HG02885 (cell line): ENCODE results near the gene NOP10.
"Not testable (repeated sequence)": the region's sequence is repeated elsewhere in the genome, so short reads cannot be mapped to it uniquely, and the experiment has no call there.

Experiments used
- ATAC-seq: cut with Tn5 transposase; IDR thresholded peaks from one replicate; pipeline ENCODE4 v1.9.1; 2021; ENCODE audit warnings: mild to moderate bottlenecking; ENCODE audit not compliant: unreplicated experiment, poor library complexity

Gene NOP10

DNA sequence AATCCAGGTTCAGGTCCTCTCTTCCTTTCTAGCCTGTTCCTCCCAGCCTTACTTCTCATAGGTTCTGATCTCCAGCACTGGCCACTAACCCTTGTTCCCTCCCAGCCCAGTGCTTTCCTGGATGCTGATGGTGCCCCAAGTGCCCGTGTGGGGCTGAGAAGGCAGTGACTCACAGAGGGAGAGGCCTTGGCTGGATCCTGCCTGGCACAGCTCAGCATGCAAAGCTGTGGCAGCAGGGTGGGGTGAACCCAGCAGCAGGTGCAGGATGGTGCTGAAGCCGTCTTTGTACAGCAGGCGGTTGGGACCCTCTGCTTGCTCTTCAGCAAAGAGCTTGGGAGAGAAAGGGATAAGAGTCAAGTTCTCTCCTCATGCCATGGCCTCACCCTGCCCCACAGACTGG, 16.5 kb upstream of the NOP10 start:
- no peak for ATAC-seq

GRCh38 chr15:34358948-34359347, 16.0 kb upstream of the NOP10 start:
- no peak for ATAC-seq

DNA sequence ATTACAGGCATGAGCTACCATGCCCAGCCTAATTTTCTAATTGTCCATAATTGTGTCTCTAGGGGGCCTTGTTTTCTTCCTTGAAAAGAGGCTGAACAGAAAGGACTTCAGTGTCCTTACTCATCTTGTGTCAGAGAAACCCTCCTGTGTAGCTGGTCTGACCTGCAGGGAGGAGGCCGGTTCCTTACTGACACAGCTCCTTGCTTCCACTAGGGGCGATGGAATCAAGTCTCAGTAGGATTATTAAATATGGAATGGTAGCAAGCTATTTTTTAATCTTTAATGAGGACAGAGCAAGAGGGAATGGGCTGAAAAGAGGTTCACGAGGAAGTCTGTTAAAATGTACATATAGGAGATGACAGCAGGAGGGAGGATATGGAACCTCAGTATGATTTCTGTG, 15.4 kb upstream of the NOP10 start:
- no peak for ATAC-seq

GRCh38 chr15:34357653-34358052, 14.7 kb upstream of the NOP10 start:
- no peak for ATAC-seq

- no peak for ATAC-seq
Measured at GRCh38 chr15:34355241-34355640, 12.3 kb upstream of the NOP10 start.

- no peak for ATAC-seq
Measured at GRCh38 chr15:34354286-34354685, 11.3 kb upstream of the NOP10 start.

DNA sequence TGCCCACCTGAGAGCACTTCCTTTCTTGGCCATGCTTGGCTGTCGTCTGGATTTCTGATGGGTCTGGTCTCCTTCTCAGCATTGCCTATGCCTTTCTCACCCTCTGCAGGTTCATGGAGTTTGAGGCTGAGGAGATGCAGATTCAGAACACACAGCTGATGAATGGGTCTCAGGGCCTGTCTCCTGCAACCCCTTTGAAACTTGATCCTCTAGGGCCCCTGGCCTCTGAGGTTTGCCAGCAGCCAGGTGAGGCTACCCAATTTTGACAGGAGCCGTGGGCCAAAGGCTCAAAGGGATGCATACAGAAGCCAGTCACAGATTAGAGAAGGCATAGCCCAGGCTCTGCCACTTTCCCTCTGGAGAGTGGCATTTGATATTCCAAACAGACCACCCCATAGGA, 10.7 kb upstream of the NOP10 start:
- no peak for ATAC-seq

- ATAC-seq = not testable (repeated sequence)
Measured at GRCh38 chr15:34352996-34353395, 10.1 kb upstream of the NOP10 start.

DNA sequence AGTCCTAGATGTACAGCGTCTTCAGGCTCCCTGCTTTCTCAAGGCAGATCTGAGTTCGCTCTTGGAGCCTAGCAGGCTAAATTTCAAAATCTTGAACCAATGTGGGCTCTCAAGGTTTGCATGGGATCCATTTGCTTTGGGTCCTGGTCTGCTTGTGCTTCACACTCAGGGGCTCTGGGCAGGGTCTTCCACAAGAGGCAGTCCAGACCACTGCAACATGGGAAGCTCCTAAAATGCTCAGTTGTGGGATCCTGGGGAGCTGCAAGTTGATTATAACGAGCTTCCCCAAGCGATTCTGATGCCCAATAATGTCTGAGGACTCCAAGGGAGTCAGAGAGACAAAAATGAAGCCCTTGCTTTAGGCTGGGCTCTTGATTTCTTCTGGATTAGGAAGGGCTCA, 6.8 kb upstream of the NOP10 start:
- no peak for ATAC-seq

DNA sequence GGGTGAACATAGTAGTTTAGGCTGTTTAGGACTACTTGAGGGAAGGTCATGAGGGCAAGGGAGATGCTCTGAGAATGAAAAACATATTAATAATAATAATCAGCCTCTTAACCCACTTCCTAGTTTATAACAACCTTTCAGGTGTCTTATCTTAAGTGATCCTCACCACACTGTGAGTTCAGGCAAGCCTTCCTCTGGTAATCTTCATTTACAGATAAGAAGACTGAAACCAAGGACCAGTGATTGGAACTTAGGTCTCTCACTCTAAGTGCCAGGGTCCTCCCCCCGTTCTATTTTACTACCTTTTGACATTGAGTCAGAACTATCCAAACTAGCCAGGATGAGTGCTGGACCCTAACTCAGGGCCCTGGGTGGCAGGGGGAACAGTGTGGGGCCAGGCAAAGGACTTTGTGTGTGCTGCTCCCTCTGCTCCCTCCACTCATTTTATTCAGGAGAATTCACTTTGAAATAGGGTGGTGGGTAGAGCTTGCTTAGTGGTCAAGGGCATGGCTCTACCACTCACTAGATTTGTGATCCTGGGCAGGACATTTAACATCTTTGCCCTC, 5.9 kb upstream of the NOP10 start:
- no peak for ATAC-seq

- ATAC-seq = no peak
Measured at GRCh38 chr15:34347951-34348638, 5.2 kb upstream of the NOP10 start.

DNA sequence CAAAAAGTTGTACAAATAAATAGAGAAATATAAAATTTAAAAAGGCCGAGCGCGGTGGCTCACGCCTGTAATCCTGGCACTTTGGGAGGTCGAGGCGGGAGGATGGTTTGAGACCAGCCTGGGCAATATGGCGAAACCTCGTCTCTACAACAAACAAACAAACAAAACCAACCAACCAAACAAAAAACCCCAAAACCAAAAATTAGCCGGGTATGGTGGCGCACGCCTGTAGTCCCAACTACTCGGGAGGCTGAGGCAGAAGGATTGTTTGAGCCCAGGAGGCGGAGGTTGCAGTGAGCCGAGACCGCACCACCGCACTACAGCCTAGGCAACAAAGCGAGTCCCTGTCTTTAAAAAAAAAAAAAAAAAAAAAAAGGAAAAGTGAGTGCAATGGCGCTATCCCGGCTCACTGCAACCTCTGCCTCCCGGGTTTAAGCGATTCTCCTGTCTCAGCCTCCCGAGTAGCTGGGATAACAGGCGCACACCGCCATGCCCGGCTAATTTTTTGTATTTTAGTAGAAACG, 661 bp downstream of the NOP10 start:
- ATAC-seq = not testable (repeated sequence)

DNA sequence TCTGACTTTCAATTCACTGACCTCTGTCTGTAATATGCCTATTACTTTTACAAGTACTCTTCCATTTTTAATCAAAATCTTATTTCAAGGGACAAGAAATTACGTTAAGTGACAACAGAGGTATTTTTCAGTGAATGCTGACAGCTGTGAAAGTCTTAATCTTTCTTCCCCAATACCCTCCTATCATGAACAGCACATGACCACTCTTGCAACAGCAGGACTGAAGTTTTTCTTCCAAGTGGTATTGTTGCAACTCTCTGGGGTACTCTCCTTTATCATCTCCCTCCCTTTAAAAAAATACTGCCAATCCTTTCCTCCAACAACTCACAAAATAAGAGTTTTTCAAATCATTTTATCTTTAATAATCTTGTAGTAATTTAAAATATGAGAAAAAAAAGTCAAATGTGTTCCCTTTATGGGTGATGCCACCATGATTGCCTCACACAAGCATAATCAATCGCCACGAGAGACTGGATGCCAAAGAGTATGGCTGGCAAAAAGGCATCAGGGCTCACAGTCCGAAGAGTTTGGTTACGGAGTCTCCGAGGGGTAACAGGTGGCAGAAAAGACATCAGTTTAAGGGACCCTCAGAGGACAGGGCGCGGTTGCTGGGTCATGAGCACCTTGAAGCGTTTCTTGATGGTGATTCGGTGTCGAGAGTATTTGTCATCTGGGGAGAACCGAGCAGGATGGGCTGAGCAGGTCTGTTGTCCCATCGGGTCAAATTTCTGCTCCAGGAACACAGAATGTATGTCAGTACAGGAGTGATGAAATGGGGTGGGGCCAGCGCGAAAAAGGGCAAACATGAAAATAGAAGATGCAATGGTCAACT, 1.3 kb downstream of the NOP10 start:
- ATAC-seq = no peak

DNA sequence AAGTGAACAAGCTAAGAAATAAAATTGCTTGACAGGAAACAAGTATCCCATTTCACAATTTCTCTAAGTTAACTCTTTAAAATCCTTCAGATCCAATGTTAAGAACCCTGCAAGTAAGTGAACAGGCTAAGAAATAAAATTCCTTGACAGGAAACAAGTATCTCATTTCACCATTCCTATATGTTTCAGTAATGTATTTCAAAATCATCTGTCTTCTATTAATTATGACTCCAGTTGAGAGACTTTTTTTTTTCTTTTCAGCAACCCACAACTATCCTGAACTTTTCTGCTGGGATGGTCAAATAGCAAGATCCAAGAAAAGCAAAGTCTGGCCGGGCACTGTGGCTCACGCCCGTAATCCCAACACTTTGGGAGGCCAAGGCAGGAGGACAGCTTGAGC, 3.0 kb downstream of the NOP10 start:
- ATAC-seq = no peak

DNA sequence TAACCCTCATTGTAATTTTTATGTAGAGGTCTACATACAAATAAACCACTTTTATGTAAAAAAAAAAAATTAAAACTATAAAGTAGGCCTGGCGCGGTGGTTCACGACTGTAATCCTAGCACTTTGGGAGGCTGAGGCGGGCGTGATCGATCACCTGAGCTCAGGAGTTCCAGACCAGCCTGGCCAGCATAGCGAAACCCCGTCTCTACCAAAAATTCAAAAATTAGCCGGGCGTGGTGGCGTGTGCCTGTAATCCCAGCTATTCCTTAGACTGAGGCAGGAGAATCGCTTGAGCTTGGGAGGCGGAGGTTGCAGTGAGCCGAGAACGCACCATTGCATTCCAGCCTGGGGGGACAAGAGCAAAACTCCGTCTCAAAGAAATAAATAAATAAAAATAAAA, 4.6 kb downstream of the NOP10 start:
- ATAC-seq = no peak

DNA sequence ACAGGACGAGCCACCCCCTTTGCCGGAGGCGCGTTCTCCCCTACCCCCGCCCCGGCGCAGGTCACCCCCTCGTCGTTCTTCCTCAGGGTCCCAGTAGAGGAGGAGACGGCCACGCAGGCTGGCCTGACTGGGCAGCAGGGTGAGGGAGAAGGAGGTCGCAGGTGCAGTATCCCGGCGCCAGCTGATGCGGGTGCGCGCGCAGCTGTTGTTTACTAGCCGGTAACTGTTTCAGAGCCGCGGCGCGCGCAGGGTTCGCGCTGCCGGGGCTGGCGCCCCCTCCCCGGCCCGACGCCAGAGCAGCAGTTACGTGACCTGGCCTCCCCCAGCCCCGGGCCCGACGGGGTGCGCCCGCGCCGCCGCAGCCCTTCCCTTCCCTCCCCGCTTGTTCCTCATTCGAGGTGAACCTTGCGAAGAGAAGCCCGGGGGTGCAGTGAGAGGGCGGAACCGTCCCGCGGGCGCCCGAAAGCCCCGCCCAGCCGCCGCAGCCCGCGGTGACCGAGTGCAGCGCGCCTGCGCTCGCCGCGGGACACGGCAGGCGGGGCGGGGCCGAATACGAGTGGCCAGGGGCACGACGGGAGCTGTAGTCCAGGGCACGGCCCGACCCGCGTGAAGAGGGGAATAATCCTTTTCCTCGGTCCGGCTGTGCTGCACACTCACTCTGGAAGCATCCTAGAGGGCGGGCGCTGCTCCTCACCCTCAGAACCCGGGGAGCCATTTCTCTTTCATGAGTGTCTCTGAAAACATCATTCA, 5.2 kb downstream of the NOP10 start, which contains the start of gene SLC12A6:
Gene SLC12A6, minus strand, starts transcription at position 225 of the 750 bp plus-strand sequence. CDS start 1,101 bp downstream, outside the sequence.
- ATAC-seq = peak; percentile 74

GRCh38 chr15:34336991-34337556, 5.9 kb downstream of the NOP10 start:
- ATAC-seq = peak; percentile 10

DNA sequence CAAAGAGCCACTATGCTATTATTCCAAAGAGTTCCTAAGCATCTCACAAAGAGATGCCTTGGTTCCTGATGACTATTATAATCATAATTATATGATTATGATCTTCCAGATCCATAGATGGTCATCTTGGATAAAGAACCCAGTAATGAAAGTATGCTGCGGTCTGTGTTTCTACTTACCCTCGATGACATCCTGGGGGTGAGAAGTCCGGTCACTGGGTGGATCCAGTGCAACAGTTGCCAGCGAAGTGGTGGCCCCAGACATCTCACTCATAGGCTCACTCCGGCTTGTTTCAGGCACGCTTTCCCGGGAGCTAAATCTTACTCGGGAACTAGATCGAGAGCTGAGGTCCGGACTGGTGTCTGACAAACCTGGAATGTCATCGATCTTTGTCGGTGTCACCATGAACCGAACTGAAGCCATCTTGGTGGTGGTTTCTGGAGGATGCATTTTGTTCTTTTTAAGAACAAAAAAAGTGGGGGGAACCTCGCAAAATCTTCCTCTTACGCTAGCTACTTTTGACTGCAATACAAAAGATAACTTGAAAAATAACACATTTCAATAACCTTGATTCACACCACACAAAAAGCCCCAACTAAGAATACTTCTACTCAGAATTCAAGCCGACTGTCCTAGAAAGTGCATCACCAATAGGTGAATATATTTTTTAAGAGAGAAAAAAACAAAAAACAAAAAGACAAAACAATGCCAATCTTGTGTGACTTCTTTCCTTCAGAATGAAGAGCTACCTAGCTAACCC, 6.5 kb downstream of the NOP10 start:
- no peak for ATAC-seq
